Mesenchymal stem cell (in vitro differentiated cells and primary cell): ENCODE results near the gene FILIP1L.
A peak's percentile ranks its signal among the peaks of the same experiment; 100 is the strongest.

Source experiments
- DNase-seq: peaks from one replicate; pipeline ENCODE4 v3.0.0-alpha.2; 2013
- H2AFZ ChIP-seq: one replicate; pipeline ENCODE4 v1.6.1; 2013; ENCODE audit warnings: low read depth, mild to moderate bottlenecking, control low read depth, inconsistent platforms, low read length, moderate library complexity
- H2AK5ac ChIP-seq: 2 replicates; pipeline ENCODE4 v1.6.1; 2013; ENCODE audit warnings: low read length, moderate library complexity, mild to moderate bottlenecking, inconsistent platforms; ENCODE audit not compliant: severe bottlenecking
- H2BK120ac ChIP-seq: one replicate; pipeline ENCODE4 v1.6.1; 2013; ENCODE audit warnings: low read depth, mild to moderate bottlenecking, inconsistent platforms, low read length, moderate library complexity
- H2BK12ac ChIP-seq, 2 experiments: one replicate each; pipeline ENCODE4 v1.6.1; 2013; ENCODE audit warnings: inconsistent platforms in 2 of 2, low read length in 2 of 2, mild to moderate bottlenecking in 2 of 2, moderate library complexity in 2 of 2, control low read depth in 1 of 2
- H2BK15ac ChIP-seq: one replicate; pipeline ENCODE4 v1.6.1; 2013; ENCODE audit warnings: mild to moderate bottlenecking, low read depth, inconsistent platforms; ENCODE audit not compliant: poor library complexity, severe bottlenecking
- H2BK5ac ChIP-seq: 2 replicates; pipeline ENCODE4 v1.6.1; 2013; ENCODE audit warnings: low read depth, mild to moderate bottlenecking, low read length, control low read depth, inconsistent platforms; ENCODE audit not compliant: poor library complexity, severe bottlenecking
- H3K14ac ChIP-seq, 2 experiments: one replicate each; pipeline ENCODE4 v1.6.1; 2013; ENCODE audit warnings: inconsistent platforms in 2 of 2, low read length in 2 of 2, control low read depth in 1 of 2, mild to moderate bottlenecking in 1 of 2, moderate library complexity in 1 of 2
- H3K18ac ChIP-seq, 2 experiments: one replicate each; pipeline ENCODE4 v1.6.1; 2013; ENCODE audit warnings: inconsistent platforms in 2 of 2, low read length in 2 of 2, control low read depth in 1 of 2, low read depth in 1 of 2, mild to moderate bottlenecking in 1 of 2
- H3K23ac ChIP-seq, 2 experiments: one replicate each; pipeline ENCODE4 v1.6.1; 2013; ENCODE audit warnings: inconsistent platforms in 2 of 2, low read length in 2 of 2, mild to moderate bottlenecking in 2 of 2, moderate library complexity in 2 of 2, control low read depth in 1 of 2
- H3K27ac ChIP-seq: 2 replicates; pipeline ENCODE4 v1.5.1; 2013; ENCODE audit warnings: mild to moderate bottlenecking, moderate library complexity, low read length, control low read depth, inconsistent platforms; ENCODE audit not compliant: poor library complexity, severe bottlenecking
- H3K27me3 ChIP-seq, 2 experiments: 2 replicates each; pipeline versions ENCODE4 v1.6.1 to v1.7.0; 2013; ENCODE audit warnings: low read length in 2 of 2, mild to moderate bottlenecking in 2 of 2, moderate library complexity in 2 of 2, control low read depth in 1 of 2, inconsistent platforms in 1 of 2; ENCODE audit not compliant: control insufficient read depth in 1 of 2, insufficient read depth in 1 of 2
- H3K36me3 ChIP-seq, 2 experiments: 2 replicates each; pipeline versions ENCODE4 v1.6.1 to v1.7.0; 2013; ENCODE audit warnings: low read length in 2 of 2, control low read depth in 1 of 2, inconsistent platforms in 1 of 2, low read depth in 1 of 2, mild to moderate bottlenecking in 1 of 2; ENCODE audit not compliant: insufficient read depth in 2 of 2, control insufficient read depth in 1 of 2
- H3K4ac ChIP-seq, 2 experiments: one replicate each; pipeline ENCODE4 v1.6.1; 2013; ENCODE audit warnings: inconsistent platforms in 2 of 2, low read length in 2 of 2, mild to moderate bottlenecking in 2 of 2, moderate library complexity in 2 of 2, control low read depth in 1 of 2, low read depth in 1 of 2
- H3K4me1 ChIP-seq: 2 replicates; pipeline ENCODE4 v1.6.1; 2013; ENCODE audit warnings: low read depth, low read length, control low read depth; ENCODE audit not compliant: control insufficient read depth, insufficient read depth
- H3K4me2 ChIP-seq: 2 replicates; pipeline ENCODE4 v1.6.1; 2013; ENCODE audit warnings: low read length, mild to moderate bottlenecking, inconsistent platforms; ENCODE audit not compliant: poor library complexity, severe bottlenecking
- H3K4me3 ChIP-seq, 2 experiments: 2 replicates each; pipeline versions ENCODE4 v1.5.1 to v1.7.0; 2013; ENCODE audit warnings: low read length in 2 of 2, mild to moderate bottlenecking in 2 of 2, control low read depth in 1 of 2, low read depth in 1 of 2; ENCODE audit not compliant: insufficient read depth in 1 of 2
- H3K79me1 ChIP-seq: replicated peaks from 2 replicates; pipeline ENCODE4 v1.6.1; 2013; ENCODE audit warnings: mild to moderate bottlenecking, control low read depth, low read length, inconsistent platforms; ENCODE audit not compliant: poor library complexity, severe bottlenecking
- H3K9ac ChIP-seq: 2 replicates; pipeline ENCODE4 v1.7.0; 2013; ENCODE audit warnings: mild to moderate bottlenecking, low read length, moderate library complexity
- H3K9me3 ChIP-seq: 2 replicates; pipeline ENCODE4 v1.7.0; 2013; ENCODE audit warnings: mild to moderate bottlenecking, low read length; ENCODE audit not compliant: control insufficient read depth
- H4K8ac ChIP-seq: one replicate; pipeline ENCODE4 v1.6.1; 2013; ENCODE audit warnings: inconsistent platforms, mild to moderate bottlenecking, low read length, moderate library complexity
- H4K91ac ChIP-seq: one replicate; pipeline ENCODE4 v1.6.1; 2013; ENCODE audit warnings: mild to moderate bottlenecking, low read length, inconsistent platforms
- WGBS: methylation state at CpG from one replicate; pipeline ENCODE4 v1.1.7; 2013; ENCODE audit warnings: mixed read lengths; 5-methylcytosine and 5-hydroxymethylcytosine counted together

FILIP1L gene

DNA sequence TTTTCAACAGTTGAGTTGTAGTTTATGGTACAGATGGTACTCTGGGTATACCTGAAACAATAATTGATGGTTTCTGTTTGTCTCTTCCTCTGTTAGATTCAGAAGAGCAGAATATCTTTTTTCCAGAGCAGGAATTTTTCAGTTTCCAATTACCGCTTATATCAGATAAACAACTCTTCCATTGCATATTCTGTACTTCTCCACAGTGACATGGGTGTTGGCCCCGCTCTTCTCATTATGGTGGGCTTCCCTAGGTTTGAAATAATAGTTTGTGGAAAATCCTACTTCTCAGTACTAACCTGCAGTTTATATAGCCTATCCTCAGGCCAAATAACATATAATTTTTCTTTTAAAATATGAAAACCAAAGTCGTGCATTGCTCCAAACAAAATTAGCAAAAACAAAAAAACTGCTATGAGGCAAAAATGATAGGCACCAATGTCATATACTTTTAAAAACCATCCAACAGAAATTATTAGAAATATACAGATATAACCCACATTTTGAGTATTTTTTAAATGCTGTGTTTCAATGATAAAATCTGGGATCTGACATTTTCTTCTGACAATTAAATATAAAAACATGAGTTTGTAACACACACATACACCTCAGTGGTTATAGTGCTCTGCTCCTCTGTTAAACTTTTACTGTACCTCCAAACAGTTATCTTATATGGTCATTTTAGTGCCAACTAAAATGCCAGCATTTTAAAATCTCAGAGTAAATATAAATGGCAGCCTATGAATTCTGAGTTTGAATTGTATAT lies 239.9 kb downstream of the FILIP1L start:
- Histone ChIP-seq H3K14ac (no peak overlapping the region), H2BK12ac (no peak overlapping the region), H2AK5ac (peak overlapping the region; percentile 83), H3K4me3 (peak overlapping the region in 1 of 2 experiments; percentile 91), H2BK15ac (no peak overlapping the region), H2BK120ac (no peak overlapping the region), H3K4ac (no peak overlapping the region), H3K4me1 (peaks cover 6% of the 10 kb centered on the region), H2AFZ (no peak overlapping the region), H3K79me1 (no peaks in the 10 kb centered on the region), H3K9ac (peak overlapping the region; percentile 99), H4K8ac (no peak overlapping the region), H3K18ac (no peak overlapping the region), H3K27me3 (no peaks in the 10 kb centered on the region), H3K36me3 (peaks cover 5 to 20% of the 10 kb centered on the region in 2 experiments), H3K4me2 (peak overlapping the region; percentile 70), H3K27ac (peak overlapping the region; percentile 47), H3K23ac (no peak overlapping the region), H3K9me3 (no peaks in the 10 kb centered on the region), H2BK5ac (no peak overlapping the region), H4K91ac (no peak overlapping the region)
- DNase-seq, result no peak
- 10% methylated on average over 2 of the region's 3 CpGs for WGBS

DNA sequence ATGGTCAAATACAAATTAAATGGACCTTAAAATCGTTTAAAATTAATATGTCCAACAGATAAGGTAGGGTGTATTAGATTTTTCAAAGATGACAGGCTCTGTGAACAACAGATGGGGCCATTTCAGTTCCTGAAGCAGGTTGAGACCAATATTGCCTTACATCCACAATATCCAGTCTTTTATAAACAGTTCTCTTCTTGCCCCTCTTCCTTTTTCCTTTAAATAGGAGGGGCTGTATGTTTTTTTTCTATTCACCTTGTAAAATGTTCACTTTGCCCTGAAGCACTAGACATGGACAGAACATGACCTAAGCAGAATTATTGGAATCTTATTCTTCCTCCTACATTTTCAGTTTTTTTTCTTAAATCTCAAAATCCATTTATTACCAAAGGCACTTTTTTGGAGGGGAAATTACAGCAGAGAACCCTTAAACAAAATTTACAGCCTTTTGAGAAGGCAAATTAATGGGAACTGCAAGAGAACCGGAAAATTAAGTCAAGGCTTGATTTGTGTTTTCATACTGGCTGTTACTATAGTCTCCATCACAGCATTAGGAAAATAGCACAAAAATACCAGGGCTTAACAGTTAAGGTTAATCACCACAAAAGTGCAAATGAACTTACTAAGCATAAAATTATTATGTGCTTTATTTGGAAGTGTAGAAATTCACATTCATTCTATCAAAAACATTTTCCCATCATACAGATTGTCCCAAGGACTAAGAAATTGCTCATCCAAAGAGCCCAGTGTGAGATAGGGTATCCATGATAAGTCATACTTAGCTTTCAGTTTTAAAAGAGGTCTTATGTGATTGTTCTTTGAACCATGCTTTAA lies 240.8 kb downstream of the FILIP1L start:
- H2BK120ac ChIP-seq, result no peak overlapping the region
- H4K91ac ChIP-seq, result no peak overlapping the region
- peak overlapping the region; percentile 99 for H3K9ac ChIP-seq
- H3K36me3 ChIP-seq, result peaks cover 5 to 20% of the 10 kb centered on the region in 2 experiments
- H2AFZ ChIP-seq, result no peak overlapping the region
- no peaks in the 10 kb centered on the region for H3K9me3 ChIP-seq
- no peak overlapping the region for H3K18ac ChIP-seq
- H3K27ac ChIP-seq, result peak overlapping the region; percentile 23
- H3K23ac ChIP-seq, result no peak overlapping the region
- peak overlapping the region; percentile 44 for H3K4me2 ChIP-seq
- H3K79me1 ChIP-seq, result no peaks in the 10 kb centered on the region
- no peak overlapping the region for H4K8ac ChIP-seq
- no peak overlapping the region for H3K4ac ChIP-seq
- no CpG with 5 or more reads among the region's 2 CpGs for WGBS
- H2BK15ac ChIP-seq, result no peak overlapping the region
- H2BK5ac ChIP-seq, result no peak overlapping the region
- H3K14ac ChIP-seq, result no peak overlapping the region
- H3K4me1 ChIP-seq, result peaks cover 6% of the 10 kb centered on the region
- H3K4me3 ChIP-seq, result peak overlapping the region in 1 of 2 experiments; percentile 91
- H2AK5ac ChIP-seq, result no peak overlapping the region
- no peak overlapping the region for H2BK12ac ChIP-seq
- peak; percentile 50 for DNase-seq
- no peaks in the 10 kb centered on the region for H3K27me3 ChIP-seq

DNA sequence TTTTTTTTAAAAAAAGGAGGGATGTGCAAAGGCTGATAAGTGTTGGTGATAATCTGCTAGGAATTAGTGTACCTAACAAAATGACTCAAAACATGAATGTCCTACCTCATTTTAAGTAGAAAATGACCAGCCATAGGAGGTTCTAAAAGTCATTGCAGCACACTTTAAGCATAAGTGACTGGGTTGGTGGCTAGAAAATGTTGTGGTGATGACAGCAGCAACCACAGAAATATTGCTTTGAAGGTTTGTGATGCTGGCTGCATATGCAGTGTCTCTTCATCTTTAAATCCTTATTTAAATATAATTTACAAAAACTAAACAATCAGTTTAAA lies 241.4 kb downstream of the FILIP1L start:
- H3K9ac ChIP-seq, result peak overlapping the region; percentile 99
- peaks cover 5 to 24% of the 10 kb centered on the region in 2 experiments for H3K36me3 ChIP-seq
- no peak overlapping the region for H2BK5ac ChIP-seq
- peak overlapping the region in 1 of 2 experiments; percentile 57 for H3K14ac ChIP-seq
- no peak overlapping the region for H2AFZ ChIP-seq
- H3K4me2 ChIP-seq, result peak overlapping the region; percentile 44
- H3K4ac ChIP-seq, result peak overlapping the region in 1 of 2 experiments; percentile 73
- H3K79me1 ChIP-seq, result no peaks in the 10 kb centered on the region
- H2BK15ac ChIP-seq, result no peak overlapping the region
- peak overlapping the region in 1 of 2 experiments; percentile 91 for H3K4me3 ChIP-seq
- peaks cover 8% of the 10 kb centered on the region for H3K4me1 ChIP-seq
- H2AK5ac ChIP-seq, result no peak overlapping the region
- H3K18ac ChIP-seq, result no peak overlapping the region
- H2BK120ac ChIP-seq, result no peak overlapping the region
- no peaks in the 10 kb centered on the region for H3K27me3 ChIP-seq
- H4K8ac ChIP-seq, result no peak overlapping the region
- no peak overlapping the region for H3K23ac ChIP-seq
- H3K27ac ChIP-seq, result no peak overlapping the region
- H3K9me3 ChIP-seq, result no peaks in the 10 kb centered on the region
- no peak for DNase-seq
- H2BK12ac ChIP-seq, result no peak overlapping the region
- H4K91ac ChIP-seq, result no peak overlapping the region
